ENCODE measurements around the gene MRPL34. TPM values are rescaled to one million over a fixed set of nuclear protein-coding genes. Genes with fewer than 3 reads are reported as not detected.

The MRPL34 gene
- total RNA-seq, 1 donor from 2014 or later: 84.9 TPM

DNA sequence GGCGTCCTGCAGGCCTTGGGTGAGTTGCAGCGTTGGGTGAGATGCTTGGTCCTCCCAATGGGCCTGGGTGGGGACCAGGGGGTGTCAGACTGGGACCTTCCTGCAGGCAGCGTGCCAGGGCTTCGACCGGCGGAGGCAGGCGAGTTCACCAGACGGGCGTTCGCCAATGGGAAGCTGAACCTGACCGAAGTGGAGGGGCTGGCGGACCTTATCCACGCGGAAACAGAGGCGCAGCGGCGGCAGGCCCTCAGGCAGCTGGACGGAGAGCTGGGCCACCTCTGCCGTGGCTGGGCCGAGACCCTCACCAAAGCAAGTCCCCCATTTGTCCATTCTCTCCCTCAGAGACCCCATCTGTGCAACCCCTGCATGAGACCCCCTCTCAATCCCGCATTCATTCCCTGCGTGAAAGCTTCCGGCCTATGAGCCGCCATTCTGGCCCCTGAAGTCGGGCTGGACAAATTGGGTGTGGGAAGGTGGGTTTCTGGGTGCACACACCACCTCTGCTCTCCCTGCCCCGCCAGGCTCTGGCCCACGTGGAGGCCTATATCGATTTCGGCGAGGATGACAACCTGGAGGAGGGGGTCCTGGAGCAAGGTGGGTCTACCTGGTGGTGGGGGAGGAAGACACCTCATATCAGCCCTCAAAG, 32.9 kb downstream of the MRPL34 start:
- DNase-seq (no peak), ATAC-seq (no peak)
- no peaks in the 10 kb centered on the region for H3K36me3 ChIP-seq
- H3K9me3 ChIP-seq: no peaks in the 10 kb centered on the region
- TF ChIP-seq, protein P1, sequence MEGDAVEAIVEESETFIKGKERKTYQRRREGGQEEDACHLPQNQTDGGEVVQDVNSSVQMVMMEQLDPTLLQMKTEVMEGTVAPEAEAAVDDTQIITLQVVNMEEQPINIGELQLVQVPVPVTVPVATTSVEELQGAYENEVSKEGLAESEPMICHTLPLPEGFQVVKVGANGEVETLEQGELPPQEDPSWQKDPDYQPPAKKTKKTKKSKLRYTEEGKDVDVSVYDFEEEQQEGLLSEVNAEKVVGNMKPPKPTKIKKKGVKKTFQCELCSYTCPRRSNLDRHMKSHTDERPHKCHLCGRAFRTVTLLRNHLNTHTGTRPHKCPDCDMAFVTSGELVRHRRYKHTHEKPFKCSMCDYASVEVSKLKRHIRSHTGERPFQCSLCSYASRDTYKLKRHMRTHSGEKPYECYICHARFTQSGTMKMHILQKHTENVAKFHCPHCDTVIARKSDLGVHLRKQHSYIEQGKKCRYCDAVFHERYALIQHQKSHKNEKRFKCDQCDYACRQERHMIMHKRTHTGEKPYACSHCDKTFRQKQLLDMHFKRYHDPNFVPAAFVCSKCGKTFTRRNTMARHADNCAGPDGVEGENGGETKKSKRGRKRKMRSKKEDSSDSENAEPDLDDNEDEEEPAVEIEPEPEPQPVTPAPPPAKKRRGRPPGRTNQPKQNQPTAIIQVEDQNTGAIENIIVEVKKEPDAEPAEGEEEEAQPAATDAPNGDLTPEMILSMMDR (IDR thresholded peaks at IDR 0.05): no peak
- H3K27me3 ChIP-seq: no peaks in the 10 kb centered on the region
- peak overlapping the region; percentile 95 for H3K4me3 ChIP-seq
- H3K27ac ChIP-seq: no peak overlapping the region
- intact Hi-C loops (cut with DNase I): no loop called here
- peaks cover 24% of the 10 kb centered on the region for H3K4me1 ChIP-seq

DNA sequence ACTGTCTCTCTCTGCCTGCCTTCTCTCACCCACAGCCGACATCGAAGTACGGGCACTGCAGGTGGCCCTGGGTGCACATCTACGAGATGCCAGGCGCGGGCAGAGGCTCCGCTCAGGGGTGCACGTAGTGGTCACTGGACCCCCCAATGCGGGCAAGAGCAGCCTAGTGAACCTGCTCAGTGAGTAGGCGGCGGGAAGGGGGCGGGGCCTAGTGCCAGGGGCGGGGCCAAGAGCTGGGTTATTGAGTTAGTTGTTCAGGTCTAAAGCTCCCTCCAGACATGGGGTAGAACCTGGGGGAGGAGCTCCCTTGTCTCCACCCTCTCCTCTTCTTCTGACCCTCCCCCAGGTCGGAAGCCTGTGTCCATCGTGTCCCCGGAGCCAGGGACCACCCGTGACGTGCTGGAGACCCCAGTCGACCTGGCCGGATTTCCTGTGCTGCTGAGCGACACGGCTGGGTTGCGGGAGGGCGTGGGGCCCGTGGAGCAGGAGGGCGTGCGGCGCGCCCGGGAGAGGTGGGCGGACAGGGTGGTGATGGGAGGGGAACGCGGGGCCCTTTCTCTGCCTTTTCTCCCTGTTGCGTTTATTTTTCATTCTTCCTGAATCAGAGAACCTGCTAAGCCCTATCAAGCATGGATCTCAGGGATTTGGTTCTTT, 33.5 kb downstream of the MRPL34 start:
- no peak overlapping the region for H3K4me3 ChIP-seq
- ATAC-seq: no peak
- TF ChIP-seq, protein P1 (IDR thresholded peaks at IDR 0.05): no peak
- no peaks in the 10 kb centered on the region for H3K9me3 ChIP-seq
- intact Hi-C loops (cut with DNase I): no loop called here
- DNase-seq: no peak
- no peak overlapping the region for H3K27ac ChIP-seq
- H3K36me3 ChIP-seq: no peaks in the 10 kb centered on the region
- no peaks in the 10 kb centered on the region for H3K27me3 ChIP-seq
- H3K4me1 ChIP-seq: peaks cover 18% of the 10 kb centered on the region

DNA sequence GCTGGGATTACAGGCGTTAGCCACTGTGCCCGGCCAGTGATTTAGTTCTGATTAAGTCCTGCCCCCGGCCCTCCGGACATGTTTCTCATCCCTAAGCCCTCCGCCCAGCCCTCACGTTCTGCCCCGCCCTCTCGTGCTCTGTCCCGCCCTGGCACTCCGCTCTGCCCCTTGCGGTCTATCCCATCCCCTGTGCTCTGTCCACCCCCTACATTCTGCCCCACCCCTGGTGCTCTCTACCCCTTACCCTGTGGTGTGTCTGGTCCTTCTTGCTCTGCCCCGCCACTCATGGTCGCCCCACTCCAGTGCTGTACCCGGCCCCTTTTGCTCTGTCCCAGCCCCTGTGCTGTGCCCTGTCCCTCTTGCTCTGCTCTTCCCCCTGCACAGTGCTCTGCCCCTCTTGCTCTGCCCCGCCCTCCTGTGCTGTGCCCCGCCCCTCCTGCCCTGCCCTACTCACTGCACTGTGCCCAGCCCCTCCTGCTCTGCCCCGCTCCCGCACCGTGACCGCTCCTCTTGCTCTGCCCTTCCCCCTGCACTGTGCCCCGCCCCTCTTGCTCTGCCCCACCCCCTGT, 34.7 kb downstream of the MRPL34 start:
- intact Hi-C loops (cut with DNase I): no loop called here
- peaks cover 12% of the 10 kb centered on the region for H3K4me1 ChIP-seq
- no peak overlapping the region for H3K27ac ChIP-seq
- H3K4me3 ChIP-seq: no peak overlapping the region
- TF ChIP-seq, protein P1 (IDR thresholded peaks at IDR 0.05): no peak
- no peaks in the 10 kb centered on the region for H3K27me3 ChIP-seq
- no peaks in the 10 kb centered on the region for H3K36me3 ChIP-seq
- no peaks in the 10 kb centered on the region for H3K9me3 ChIP-seq
- ATAC-seq (peak; percentile 1), DNase-seq (no peak)

DNA sequence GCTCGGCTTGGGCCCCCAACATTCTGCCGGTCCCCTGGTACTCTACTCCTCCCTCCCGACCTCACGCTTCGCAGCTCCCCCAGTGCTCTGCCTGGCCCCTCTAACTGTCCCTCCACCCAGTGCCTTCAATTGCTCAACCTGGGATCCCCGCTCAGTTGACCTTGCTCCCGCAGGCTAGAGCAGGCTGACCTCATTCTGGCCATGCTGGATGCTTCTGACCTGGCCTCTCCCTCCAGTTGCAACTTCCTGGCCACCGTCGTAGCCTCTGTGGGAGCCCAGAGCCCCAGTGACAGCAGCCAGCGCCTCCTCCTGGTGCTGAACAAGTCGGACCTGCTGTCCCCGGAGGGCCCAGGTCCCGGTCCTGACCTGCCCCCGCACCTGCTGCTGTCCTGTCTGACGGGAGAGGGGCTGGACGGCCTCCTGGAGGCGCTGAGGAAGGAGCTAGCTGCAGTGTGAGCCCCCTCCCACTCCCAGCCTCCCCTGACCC, 35.2 kb downstream of the MRPL34 start:
- Histone ChIP-seq H3K27ac (no peak overlapping the region), H3K36me3 (no peaks in the 10 kb centered on the region), H3K27me3 (no peaks in the 10 kb centered on the region), H3K4me1 (peaks cover 9% of the 10 kb centered on the region), H3K9me3 (no peaks in the 10 kb centered on the region), H3K4me3 (no peak overlapping the region)
- TF ChIP-seq, protein P1 (IDR thresholded peaks at IDR 0.05): no peak
- ATAC-seq (no peak), DNase-seq (no peak)
- intact Hi-C loops (cut with DNase I): no loop called here

DNA sequence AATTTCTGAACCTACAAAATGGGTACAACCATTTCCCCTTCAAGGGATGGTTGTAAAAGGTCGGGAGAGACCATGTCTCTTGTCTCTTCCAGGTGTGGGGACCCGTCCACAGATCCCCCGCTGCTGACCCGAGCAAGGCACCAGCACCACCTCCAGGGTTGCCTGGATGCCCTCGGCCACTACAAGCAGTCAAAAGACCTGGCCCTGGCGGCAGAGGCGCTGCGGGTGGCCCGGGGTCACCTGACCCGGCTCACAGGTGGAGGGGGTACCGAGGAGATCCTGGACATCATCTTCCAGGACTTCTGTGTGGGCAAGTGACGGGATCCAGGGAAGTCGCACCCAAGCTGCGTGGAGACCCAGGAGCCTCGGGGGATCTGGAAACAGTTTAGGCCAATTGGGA, 35.7 kb downstream of the MRPL34 start:
- ATAC-seq (no peak), DNase-seq (no peak)
- no peak overlapping the region for H3K4me3 ChIP-seq
- H3K9me3 ChIP-seq: no peaks in the 10 kb centered on the region
- intact Hi-C loops (cut with DNase I): no loop called here
- H3K27me3 ChIP-seq: no peaks in the 10 kb centered on the region
- H3K27ac ChIP-seq: no peak overlapping the region
- no peaks in the 10 kb centered on the region for H3K36me3 ChIP-seq
- TF ChIP-seq, protein P1 (IDR thresholded peaks at IDR 0.05): no peak
- H3K4me1 ChIP-seq: peaks cover 13% of the 10 kb centered on the region
